NCI-H510A (cell line): ENCODE data around the gene PRTN3.
A peak's percentile ranks its signal among the peaks of the same experiment; 100 is the strongest.

Source experiments
- DNase-seq: peaks from one replicate; lab custom pipeline; 2025; lab: John Stamatoyannopoulos, UW

The PRTN3 gene, protein sequence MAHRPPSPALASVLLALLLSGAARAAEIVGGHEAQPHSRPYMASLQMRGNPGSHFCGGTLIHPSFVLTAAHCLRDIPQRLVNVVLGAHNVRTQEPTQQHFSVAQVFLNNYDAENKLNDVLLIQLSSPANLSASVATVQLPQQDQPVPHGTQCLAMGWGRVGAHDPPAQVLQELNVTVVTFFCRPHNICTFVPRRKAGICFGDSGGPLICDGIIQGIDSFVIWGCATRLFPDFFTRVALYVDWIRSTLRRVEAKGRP

DNA sequence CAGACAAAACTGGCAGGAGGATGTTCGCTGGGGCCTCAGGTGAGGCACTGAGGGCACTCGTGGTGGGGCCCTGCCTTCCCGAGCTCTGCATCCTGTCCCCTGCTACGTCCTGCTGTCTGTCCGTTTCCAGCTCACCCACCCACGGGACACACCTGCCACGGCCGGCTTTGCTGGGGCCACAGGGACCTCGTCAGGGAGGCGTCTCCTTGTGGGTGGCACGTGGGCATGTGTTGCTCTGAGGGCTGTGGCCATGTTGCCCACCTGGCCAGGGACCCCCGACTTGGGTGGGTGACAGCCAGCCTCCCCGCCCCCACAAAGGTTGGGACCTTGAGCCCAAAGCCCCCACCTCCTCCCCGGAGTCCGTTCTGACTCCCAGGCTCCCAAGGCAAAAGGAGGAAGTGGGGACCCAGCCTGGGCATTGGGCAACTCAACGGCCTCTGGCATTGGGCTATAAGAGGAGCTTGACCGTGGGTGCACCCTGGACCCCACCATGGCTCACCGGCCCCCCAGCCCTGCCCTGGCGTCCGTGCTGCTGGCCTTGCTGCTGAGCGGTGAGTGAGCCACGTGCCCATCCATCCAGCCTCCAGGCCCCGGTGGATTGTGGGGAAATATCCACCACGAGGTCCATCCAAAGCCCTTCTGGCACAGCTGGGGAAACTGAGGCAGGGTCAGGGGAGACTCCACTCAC, at the start of gene PRTN3:
PRTN3 (plus strand) TSS at position 481 of the 688 bp plus-strand sequence; CDS start at position 491, 10 bp downstream.
- no peak for DNase-seq

DNA sequence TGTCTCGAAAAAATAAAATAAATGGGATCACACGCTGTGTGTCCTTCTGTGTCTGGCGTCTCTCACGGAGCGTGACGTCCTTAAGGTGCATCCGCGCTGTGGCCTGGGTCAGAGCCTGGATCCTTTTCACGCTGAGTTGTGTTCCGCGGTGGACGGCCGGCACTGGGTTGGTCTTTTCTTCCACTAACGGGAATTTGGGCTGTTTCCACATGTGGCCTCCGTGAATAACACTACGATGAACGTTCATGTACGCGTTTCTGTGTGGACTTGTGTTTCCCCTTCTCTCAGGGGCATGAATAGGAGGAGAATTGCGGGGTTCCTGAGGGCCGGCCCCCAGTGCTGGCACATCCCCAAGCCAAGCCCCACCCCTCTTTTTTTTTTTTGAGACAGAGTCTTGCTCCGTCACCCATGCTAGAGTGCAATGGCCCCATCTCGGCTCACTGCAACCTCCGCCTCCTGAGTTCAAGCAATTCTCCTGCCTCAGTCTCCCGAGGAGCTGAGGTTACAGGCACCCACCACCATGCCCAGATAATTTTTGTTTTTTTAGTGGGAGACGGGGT, 49.7 kb upstream of the PRTN3 start:
- DNase-seq: no peak

DNA sequence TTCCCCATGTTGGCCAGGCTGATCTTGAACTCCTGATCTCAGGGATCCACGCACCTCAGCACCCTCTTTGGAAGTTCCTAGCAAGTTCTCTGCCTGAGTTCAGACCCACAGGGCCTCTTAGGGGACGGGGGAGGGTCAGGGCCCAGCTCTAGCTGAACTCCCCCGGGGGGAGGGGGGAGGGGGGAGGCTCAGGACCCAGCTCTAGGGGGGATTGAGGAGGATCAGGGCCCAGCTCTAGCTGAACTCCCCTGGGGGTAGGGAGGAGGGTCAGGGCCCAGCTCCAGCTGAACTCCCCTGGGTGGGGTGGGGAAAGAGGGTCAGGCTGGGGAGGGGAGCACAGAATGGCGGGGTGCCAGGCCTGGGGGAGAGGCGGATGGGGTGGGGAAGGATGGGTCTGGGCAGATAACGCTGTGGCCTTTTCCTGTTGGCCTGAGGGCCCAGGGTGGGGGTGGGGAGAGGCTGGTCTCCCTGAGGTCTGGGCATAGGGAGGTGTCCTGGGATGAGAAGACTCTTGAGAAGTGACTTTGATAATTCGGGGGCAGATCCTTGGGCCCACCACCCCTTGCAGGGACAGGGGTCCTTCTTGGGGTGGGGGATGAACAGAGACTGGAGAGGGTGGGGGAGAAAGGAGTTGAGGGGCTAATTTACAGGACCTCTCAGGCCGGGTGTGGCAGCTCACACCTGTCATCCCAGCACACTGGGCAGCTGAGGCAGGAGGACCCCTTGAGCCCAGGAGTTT, 49.1 kb upstream of the PRTN3 start:
- no peak for DNase-seq

DNA sequence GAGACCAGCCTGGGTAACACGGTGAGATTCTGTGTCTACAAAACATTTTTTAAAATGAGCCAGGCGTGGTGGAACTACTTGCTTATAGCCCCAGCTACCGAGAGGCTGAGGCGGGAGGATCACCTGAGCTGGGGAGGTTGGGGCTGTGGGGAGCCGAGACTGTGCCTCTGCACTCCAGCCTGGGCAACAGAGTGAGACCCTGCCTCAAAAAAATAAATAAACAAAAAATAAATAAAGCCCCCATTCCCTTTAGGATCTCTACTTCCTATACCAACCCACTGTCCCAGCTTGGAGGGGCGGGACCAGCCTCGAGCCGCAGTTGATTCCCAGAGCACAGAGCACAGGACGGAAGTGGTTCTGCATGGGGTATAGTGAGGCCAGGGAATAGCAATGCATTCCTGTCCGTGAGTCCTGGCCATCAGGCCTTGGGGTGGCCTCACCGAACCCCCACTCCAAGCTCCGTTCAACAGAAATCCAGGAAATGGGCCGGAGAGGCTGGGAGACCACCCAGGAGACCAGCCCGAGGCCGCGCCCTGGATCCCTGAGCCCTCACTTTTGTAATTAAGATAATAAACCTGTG, 48.4 kb upstream of the PRTN3 start:
- DNase-seq: no peak

DNA sequence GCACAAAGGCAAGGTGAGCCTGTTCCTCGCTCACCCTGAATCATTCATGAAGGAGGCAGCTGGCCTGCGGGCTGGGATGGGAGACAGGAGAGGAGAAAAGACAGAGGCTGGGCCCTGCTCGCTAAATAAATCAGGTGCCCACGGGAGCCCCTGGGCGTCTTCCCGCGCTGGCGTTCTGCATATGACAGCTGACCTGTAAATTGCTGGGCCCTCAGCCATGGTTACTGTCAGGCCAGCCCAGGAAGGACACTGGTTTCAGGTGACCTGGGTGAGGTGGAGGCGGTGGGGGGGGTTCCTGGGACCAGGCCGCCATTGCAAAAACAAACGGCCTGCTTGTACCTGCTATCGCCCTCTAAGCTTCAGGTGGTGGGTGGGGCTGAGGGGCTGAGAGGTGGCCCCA, 47.0 kb upstream of the PRTN3 start:
- DNase-seq: no peak

DNA sequence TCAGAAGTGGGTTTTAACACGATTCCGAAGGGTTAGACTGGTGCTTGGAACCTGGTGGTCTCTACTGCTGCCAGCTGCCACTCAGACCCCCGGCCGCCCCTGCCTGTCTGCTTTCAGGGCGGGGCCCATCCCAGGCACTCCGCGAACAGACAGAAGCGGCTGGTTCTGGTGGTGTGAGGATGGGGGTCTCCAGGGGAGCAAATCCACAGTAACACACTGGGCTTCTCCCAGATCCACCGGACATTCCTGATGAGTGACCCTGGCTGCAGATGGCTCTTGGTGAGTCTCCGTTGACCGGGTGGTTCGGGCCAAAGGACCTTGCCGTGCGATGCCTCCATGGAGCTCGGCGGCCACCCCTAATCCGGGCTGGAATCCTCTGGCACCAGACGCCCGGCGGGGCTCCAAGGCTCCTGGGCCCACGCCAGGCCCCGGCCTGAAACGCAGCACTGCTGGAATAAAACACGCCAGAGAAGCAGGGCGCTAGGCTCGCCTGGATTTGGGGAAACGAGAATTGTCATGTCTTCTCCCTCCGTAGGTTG, 45.7 kb upstream of the PRTN3 start:
- DNase-seq: no peak

DNA sequence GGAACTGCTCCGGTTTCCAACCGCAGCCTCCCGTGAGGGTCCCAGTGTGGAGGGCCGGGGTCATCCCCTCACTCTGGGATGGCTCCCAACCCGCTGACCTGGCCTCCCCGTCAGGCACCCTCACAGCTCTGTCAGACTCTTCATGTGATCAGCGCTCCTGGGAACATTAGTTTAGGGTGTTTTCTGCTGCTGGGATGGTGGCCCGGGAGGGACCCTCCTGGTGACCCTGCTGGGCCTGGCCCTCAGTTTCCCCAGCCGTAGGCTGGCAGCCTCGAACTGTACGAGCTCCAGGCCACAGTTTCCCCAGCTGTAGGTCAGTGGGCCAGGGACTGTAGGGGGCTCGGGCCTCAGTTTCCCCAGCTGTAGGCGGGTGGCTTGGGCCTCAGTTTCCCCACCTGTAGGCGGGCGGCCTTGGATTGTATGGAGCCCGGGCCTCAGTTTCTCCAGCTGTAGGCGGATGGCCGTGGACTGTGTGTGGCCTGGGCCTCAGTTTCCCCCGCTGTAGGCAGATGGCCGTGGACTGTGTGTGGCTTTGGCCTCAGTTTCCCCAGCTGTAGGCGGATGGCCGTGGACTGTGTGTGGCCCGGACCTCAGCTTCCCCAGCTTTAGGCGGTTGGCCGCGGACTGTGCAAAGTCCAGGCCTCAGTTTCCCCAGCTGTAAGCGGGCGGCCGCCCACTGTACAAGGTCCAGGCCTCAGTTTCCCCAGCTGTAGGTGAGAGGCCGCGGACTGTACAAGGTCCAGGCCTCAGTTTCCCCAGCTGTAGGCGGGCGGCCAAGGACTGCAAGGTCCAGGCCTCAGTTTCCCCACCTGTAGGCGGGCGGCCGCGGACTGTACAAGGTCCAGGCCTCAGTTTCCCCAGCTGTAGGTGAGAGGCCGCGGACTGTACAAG, 44.9 kb upstream of the PRTN3 start:
- DNase-seq: no peak

DNA sequence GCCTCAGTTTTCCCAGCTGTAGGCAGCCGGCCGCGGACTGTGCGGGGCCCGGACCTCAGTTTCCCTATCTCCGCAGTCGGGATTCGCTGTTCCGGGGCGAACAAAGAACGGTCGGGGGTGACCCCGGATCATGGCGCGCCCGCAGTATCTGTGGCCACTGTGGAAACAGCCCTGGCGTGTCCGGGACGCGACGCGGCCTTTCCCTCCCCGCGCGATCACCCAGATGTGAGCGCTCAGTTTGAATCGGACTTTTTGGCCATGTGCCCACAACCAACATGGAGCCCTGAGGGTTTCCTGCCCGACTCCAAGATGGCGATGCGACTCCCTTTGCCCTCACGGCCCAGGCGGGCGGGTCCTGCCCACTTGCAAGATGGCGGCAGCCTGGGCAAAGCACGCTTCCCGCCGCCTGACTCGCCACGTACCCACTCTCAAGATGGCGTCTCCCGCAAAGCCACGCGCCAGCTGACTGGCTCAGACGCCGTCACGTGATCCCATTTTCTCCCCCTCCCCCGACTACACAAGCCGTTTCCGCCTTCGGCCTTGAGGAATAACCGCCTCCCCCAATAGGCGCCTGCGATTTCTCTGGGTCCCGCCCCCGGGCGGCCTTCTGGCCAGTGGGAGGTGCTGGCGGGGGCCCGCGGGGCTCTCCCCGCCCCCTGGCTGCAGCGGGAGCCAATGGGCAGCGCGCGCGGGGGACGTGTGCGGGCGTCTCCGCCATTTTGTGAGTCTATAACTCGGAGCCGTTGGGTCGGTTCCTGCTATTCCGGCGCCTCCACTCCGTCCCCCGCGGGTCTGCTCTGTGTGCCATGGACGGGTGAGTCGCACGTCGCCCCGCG, 43.9 kb upstream of the PRTN3 start, which contains the start of gene PTBP1:
PTBP1 (plus strand) TSS at position 761 of the 836 bp plus-strand sequence; CDS start at position 807, 46 bp downstream.
- peak; percentile 96 for DNase-seq

DNA sequence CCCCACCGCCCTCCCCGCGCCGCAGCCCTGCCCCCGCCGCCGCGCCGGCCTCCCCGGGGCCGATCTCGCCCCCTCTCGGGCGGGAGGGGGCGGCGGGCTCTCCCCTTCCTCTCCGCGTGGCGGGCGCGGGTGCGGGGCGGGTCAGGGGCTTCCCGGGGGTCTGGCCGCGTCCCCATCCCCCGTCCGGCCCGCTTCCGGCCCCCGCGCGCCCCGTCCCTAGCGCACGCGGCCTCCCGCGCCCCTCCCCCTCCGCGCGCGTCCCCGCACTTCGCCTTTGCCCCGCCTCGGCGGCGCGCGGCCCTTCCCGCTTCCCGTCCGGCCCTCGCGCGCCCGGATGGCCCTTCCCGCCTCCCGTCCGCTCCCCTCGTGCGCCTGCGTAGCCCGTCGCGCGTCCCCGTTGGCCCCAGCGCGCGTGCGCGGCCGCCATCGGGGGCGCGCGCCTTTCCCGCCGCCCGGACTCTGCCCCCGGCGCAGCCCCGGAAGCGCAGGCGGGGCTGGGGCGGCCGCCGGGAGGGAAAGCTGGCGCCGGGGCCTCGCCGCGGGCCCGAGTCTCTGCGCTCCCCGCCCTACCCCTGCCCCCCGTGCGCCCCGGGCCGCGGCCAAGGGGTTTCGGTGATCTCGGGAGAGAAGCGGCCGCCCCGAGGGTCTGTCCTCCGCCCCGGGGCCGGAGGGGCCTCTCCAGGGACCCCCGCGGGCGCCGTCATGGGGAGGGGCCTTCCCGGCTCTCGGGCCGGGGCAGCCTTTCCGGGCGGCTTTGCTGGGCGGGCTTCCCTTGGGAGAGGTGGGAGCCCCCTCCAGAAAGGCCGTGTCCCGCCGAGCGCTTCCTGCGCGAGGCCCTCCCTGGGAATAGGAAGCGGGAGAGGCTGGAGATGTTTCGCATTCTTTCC, 43.0 kb upstream of the PRTN3 start:
- peak; percentile 89 for DNase-seq

DNA sequence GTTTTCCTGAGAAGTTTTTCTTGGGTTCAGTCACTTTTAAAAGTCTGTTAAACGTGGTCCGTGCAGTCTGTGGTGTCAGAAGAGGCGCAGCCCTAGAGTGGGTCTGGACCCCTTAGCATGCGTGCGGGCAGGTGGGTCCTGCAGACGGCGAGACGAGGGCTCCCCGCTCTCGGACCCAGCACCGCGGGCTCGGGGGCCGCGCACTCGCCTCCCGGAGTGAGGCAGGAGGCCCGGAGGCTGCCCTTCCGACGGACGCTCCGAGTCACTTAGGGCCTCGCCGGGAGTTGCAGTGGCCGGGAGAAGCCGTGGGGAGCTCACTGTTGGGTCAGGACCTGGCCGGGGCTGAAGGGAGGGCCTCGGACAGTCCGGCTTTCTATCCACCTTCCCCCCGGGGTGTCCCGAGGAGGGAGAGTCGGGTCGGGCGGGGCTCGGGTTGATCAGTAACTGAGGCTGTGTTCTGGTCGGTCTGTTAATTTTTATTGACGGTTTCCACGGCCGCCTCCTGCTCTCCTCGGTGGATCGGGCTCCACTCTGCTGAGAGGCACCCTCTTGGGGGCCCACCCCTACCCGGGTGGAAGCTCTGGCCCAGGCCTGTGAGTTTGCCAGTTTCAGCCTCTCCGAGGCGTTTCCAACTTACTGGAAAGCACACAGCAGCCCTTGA, 42.3 kb upstream of the PRTN3 start:
- no peak for DNase-seq

DNA sequence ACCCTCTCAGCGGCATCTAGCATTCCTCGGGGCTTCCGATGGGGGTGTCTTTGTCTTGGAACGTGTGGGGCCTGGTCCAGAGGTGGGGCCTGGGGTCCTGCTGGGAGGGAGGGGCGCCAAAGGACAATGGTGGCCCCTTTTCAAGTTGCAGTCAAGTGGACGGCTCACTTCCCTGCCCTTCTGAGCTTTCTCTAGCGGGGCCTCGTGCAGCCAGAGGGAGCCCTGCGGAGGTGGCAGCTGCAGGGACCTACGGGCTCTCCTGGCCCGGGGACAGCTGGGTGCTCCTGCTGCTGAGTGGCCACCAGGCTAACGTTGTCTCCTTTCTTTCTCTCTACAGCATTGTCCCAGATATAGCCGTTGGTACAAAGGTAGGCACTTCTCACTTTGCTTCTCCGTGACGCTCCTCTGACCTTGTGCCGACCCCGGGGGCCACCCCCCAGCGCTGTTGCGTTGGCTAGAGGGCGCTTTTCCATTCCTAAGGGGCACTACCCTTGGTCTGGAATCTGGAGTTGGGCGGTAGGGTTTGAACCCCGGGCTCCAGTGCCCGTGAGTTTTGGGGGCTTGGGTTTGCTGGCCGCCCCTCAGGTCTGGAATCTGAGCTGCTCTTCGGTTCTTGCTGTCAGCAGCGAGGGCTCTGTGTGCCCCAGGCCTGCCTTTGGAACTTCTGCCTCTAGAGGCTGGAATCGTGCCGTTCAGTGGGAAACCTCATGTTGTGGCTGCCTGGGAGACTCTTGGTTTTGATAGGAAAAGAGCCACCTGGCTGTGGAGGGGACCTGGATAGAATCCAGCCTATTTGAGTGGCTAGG, 41.5 kb upstream of the PRTN3 start:
- no peak for DNase-seq

DNA sequence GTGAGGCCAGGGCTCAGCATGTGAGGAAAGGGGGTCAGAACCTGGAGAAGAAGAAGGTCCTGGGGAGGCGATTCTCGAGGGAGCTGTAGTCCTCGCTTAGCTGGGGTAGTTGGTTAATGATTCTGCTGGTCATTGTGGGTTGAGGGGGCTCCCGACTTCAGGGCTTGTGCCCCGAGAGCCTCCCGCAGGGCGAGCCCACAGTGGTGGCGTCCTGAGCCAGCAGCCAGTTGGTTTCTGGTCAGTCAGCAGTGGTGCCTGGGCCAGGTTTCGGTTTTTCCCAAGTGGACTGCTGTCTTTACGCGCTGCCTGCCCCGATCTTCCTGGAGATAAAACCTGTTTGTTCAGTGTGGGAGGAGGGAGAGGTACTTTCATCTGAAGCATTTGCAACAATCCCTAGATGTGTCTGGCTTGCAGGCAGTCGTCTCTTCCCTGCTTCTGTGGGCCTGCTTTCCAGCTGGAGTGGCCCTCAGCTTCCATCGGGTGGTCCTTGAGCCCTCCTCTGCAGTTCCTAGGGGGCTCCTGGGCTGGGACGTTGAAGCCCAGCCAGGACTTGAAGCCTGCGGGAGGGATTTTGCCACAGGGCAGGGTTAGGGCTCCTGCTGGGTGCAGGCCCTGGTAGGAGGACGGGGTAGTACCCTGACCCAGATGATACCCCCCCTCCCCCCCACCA, 40.3 kb upstream of the PRTN3 start:
- DNase-seq: no peak

DNA sequence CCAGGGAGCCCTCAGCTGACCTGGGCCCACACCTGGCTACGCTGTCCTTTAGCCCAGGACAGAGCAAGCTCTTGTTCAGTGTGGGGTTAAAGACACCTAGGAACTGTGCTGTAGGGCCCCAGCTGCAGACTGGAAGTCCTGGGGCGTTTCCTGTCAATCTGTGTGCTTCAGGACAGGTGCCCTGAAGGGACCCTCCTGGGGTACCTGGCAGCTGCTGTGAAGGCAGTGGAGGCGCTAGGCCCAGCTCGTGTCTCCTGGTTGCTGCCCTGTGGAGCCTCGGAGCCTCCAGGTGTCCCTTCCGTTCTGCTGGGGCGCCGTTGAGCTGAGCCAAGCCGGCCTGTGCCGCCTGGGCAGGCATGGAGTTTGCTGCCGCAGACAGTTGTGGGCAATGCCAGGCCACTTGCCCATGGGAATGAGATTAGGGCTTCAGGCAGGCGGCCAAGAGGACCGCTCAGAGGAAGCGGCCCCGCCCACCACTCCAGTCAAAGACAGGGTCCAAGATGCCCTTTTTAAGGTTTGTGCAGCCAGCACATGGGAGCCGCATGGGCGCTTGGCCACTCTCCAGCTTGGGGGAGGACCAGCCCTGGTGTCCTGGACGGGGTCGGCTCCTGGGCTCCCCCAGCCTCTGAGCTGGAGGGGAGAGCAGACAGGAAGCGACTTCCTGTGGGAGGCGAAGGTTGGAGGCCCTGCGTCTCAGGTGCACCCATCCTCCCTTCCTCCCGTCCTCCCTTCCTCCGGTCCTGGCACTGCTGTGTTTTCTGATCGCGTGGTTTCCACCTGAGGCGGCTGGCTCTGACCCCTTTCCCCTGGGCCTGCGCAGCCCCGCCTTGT, 39.6 kb upstream of the PRTN3 start:
- no peak for DNase-seq

DNA sequence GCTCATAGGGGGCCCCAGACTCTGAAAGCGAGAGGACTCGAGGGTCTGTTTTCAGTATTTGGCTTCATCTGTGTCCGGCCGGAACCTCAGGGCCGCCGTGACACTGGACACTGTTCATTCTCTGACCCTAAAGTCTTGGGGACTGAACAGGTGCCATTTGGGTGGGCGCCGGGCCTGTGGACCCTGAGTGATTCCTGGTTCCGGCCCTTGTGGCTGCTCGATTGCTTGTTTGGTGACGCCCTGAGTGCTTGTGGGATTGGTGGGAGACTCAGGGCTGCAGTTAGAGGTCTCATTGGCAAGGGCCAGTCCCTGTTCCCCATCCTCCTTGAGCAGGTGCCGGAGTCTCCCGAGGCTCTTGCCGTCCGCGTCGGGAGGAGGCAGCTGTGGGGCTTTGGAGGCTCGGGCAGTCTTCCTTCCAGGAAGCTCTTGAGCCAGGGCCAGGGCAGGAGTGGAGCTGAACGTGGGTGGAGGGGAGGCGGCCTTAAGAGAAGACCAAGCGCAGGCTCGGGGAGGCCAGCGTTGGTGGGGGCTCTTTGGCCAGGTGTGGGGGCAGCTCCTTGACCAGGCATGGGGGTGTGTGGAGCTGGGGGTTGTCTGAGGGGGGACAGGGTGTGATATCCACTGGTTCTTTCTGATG, 38.8 kb upstream of the PRTN3 start:
- DNase-seq: no peak

DNA sequence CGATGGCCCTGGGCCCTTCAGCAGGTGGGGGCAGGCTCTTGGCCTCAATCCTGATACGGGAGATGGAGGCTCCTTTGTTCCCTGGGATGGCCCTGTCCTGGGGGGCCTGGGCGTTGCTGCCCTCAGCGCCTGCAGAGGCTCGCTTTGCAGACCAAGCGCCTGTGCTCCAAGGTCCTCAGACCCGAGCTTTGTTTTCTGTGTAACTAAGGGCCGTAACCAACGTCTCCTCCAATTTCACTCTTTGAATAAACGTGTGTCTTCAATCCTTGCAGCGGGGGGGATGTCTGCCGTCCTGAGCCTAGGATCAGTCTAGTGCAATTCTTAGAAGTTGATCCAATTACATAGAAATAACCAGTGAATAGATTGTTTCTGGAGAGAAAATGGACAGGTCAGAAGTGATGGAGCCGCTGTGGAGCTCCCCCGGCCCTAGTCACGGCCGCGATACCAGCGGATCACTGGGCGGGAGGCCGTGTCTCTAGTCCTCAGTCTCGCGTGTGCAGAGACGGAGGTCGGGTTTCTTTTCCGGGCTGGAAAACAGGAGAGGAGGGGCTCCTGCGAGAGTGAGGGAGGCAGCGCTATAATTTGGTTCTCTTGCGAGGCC, 38.2 kb upstream of the PRTN3 start:
- DNase-seq: no peak
